NCI-H2107 (cell line): ENCODE measurements around the gene SPATA25.

Experiments
- DNase-seq: peaks from one replicate; lab custom pipeline; 2025; lab: John Stamatoyannopoulos, UW

The SPATA25 gene

GRCh38 chr20:45863543-45864470, 23.6 kb downstream of the SPATA25 start:
- DNase-seq = no peak

DNA sequence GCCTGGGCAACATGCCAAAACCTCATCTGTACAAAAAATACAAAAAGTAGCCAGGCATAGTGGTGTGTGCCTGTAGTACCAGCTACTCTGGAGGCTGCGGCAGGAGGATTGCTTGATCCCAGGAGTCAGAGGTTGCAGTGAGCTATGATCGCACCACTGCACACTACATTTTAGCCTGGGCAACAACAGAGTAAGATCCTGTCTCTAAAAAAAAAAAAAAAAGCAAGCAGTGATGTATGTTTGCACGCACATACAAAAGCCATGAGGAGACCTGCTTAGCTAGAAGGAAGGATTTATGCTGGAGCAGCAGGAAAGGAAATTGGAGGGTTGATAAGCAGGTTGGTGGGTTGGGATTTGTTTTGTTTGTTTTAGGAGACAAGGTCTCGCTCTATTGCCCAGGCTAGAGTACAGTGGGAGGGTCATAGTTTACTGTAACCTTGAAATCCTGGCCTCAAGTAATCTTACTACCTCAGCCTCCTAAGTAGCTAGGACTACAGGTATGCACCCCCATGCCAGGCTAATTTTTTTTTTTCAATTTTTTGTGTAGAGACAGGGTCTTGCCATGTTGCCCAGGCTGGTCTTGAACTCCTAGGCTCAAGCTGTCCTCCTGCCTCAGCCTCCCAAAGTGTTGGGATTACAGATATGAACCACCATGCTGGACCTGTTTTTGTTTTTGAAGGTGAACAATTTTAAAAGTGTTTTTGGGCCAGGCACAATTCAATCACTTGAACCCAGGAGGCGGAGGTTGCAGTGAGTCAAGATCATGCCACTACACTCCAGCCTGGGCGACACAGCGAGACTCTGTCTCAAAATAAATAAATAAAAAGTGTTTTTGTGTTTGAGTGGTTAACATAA, 26.0 kb downstream of the SPATA25 start:
- DNase-seq = no peak

DNA sequence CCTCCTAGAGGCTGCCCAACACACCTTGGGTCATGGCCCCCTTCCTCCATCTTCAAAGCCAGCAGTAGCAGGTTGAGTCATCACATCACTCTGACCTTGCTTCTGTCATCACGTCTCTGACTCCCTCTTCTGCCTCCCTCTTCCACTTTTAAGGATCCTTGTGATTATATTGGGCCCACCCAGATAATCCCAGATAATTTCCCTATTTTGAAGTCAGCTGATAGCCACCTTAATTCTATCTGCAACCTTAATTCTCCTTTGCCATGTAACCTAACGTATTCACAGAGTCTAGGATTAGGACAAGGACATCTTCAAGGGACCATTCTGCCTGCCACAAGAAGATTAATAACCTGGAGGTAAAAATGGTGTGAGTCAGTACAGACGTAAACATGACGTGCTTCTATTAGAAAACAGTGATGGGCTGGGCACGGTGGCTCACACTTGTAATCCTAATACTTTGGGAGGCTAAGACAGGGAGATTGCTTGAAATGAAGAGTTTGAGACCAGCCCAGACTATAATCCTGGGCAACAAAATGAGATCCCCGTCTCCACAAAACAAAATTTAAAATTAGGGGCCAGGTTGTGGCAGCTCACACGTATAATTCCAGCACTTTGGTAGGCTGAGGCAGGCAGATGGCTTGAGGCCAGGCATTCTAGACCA, 26.7 kb downstream of the SPATA25 start:
- DNase-seq = no peak

DNA sequence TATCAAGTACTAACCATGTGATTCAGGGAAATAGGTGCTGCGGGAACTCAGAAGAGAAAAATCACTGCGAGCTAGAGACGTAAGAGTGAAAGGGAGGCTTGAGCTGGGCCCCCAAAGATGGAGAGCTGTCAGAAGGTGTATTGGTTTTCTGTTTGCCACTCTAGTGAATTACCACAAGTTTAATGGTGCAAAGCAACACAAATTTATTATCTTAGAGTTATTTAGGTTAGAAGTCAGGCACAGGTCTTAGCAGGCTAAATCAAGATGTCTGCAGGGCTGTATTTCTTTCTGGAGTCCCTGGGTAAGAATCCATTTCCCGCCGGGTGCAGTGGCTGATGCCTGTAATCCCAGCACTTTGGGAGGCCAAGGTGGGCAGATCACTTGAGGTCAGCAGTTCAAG, 27.5 kb downstream of the SPATA25 start:
- no peak for DNase-seq

GRCh38 chr20:45857882-45858216, 29.6 kb downstream of the SPATA25 start:
- DNase-seq = no peak

- DNase-seq = peak; percentile 95
Observed at GRCh38 chr20:45857114-45857881, 30.1 kb downstream of the SPATA25 start, which contains the start of the genes ACOT8 and ZSWIM3. TSS of gene ACOT8 (minus strand) at chr20:45857392. CDS start at chr20:45857315, 77 bp downstream. TSS of gene ZSWIM3 (plus strand) at chr20:45857614. CDS start at chr20:45857826, 212 bp downstream.

- DNase-seq = no peak
Observed at GRCh38 chr20:45853484-45853883, 33.9 kb downstream of the SPATA25 start.

DNA sequence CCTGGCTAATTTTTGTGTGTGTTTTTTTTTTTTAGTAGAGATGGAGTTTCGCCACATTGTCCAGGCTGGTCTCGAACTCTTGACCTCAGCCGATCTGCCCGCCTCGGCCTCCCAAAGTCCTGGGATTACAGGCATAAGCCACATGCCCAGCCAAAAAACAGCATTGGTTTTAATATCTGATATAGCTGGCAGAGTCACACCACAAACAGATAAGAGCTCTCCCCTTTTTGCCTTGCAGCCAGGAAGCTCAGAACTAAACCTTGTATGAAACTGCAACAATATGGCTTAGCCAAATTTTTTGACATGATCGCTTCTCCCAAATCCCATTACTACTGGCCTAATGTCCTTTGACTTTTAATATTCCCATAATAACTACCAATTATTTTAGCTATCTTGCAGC, 35.1 kb downstream of the SPATA25 start:
- DNase-seq = no peak

DNA sequence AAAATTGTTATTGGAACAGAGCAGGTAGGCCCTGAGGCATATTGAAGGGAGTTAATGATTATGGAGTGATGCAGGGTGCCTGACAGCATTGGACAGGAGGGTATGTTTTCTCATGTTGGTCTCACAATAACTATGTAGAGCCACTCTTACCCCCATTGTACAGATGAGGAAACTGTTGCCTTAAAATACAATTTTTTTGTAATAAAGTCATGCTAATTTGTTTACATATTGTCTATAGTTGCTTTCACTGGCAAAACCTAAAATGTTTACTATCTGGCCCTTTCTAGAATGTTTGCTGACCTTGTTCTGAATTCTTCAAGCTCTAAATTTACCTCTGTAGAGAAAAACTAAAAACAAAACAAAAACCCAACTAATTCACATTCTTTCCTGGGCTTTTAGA, 35.9 kb downstream of the SPATA25 start:
- DNase-seq = no peak

DNA sequence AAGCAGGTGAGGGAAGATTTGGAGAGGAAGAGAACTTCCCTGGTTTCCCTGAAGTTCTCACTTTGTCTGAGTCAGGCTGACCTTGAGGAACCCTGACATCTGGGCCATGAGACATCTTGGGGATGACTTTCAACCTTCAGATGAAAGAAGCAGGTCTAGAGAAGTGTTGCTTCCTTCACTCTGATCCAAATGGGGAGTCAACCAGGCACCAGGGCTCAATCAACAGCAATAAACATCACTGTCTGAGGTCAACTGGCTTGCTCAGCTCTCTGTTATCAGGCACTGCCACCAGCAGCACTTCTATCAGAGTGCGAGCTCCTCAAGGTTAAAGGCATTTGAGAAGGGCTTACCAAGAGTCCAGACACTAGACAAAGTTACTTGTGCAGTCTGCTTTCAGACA, 36.5 kb downstream of the SPATA25 start:
- DNase-seq = no peak

- DNase-seq = no peak
Observed at GRCh38 chr20:45850238-45850637, 37.2 kb downstream of the SPATA25 start.

GRCh38 chr20:45848969-45849582, 38.3 kb downstream of the SPATA25 start:
- no peak for DNase-seq

DNA sequence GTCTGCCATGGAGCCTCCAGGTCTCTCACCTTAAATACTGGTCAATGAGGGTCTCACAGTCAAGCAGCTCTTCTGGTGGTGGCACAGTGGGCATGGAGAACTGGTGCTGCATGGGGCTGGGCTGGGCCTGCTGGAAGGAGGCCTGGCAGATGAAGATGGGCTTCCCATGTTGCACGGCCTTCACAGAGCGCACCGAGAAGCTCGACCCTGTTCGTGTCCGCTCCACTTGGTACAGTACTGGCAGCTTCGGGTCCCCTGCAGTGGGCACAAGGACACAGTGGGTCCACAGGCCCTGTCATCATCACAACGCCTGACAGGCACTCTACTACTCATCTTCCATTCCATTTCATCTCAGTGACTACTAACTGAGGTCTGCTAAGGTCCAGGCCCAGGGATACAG, 39.0 kb downstream of the SPATA25 start:
- DNase-seq = no peak

DNA sequence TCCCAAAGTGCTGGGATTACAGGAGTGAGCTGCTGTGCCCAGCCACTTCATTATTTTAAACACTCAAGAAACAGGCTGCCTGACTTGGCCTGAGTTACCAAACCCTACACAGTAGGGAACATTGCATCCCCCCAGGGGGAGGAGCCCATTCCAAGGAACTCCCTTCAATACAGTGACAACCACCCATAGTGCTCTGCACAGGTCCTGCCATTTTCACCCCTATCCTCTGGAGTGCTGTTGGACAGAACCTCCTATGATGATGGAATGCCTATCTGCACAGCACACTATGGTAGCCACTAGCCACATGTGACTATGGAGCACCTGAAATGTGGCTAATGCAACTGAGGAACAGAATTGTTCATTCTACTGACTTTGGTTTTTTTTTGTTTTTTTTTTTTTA, 42.0 kb downstream of the SPATA25 start:
- no peak for DNase-seq

DNA sequence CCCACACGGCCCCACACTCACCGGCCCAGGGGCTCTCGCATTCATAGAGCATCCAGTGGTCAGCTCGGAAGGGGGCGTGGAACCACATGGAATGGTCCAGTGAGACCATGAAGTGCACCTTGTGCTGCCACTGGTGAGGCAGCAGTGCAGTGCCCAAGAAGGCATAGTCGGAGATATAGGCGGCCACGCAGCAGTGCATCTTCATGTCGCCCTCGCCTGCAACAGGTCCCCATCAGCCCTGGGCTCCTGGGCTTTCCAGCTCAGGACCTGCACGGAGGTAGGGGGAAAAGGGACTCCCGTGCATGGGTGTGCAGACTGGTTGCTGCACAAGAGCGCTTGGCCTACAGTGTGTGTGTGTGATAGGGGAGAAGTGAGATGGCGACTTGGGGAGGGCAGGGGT, 43.9 kb downstream of the SPATA25 start:
- DNase-seq = no peak

GRCh38 chr20:45842169-45842812, 45.1 kb downstream of the SPATA25 start:
- DNase-seq = no peak

DNA sequence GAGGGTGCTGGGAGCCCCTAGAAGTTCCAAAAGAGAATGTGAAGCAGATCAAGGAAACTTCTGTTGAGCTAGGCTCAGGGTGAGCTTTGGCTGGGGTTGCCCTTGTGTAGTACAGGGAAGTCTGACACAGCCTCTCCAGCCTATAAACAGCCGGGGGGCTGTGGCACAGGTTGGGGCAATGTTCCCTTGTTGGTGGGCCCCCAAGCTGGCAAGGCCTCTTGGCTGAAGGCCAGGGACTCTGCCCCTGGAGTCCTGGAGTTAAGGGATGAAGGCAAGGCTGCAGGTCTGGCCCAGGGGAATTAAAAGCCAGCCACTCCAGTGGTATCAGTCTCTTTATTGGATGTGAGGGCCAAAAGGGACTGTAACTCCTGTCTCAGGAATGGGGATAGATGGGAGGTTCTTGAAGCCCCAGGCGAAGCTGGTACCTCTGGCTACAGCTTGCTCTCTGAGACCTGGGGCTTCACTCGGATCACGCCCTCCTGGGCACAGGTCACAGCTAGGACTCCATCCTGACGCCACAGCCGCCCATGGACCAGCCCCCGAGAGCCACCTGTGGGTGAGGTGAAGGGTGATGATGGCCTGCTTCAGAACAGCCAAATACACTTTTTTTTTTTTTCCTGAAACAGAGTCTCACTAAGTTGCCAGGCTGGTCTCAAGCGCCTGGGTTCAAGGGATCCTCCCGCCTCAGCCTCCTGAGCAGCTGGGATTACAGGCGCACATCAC, 45.9 kb downstream of the SPATA25 start:
- no peak for DNase-seq

- no peak for DNase-seq
Observed at GRCh38 chr20:45840700-45841198, 46.7 kb downstream of the SPATA25 start.

- DNase-seq = no peak
Observed at GRCh38 chr20:45836841-45837240, 50.6 kb downstream of the SPATA25 start.
